NCI-H1436 treated with DMSO at 0.1 percent for 48 hours (cell line): ENCODE data around the gene ZNF138.

Experiments
- DNase-seq: peaks from one replicate; lab custom pipeline; 2025; lab: John Stamatoyannopoulos, UW

The ZNF138 gene

DNA sequence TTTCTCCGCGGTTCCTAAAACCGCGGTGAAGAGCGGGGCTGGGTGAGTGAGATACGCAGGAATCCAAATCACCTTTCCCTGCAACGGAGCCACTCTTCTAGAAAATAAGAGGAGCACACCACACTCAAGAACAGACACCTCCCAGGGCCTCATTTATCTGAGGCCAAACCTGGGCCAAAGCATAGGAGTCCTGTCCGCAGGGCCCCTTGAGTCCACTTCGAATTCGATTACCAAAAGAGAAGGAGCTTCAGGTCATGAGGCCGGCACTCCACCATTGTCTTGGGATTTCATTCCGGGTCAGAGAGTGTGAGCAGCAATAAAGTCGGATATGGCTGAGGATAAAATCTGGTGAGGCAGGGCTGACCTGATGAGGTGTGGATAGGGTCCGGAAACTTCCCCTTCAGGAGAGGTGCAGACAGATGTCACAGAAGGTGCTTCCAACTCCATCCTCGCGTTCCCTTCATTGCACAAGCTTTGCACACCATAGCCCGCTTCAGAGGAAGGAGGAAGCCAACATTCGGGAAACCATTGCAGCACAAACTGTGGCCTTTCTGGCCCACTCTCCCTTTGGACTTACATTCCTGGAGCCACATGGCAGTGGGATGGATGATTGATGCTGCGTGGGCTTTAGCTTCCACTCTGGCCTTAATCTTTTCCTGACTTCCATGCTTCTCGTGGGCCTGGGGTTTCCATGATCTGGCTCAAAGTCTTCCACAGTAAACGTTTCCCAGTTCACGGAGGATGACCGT, 81.6 kb downstream of the ZNF138 start:
- DNase-seq, result no peak

DNA sequence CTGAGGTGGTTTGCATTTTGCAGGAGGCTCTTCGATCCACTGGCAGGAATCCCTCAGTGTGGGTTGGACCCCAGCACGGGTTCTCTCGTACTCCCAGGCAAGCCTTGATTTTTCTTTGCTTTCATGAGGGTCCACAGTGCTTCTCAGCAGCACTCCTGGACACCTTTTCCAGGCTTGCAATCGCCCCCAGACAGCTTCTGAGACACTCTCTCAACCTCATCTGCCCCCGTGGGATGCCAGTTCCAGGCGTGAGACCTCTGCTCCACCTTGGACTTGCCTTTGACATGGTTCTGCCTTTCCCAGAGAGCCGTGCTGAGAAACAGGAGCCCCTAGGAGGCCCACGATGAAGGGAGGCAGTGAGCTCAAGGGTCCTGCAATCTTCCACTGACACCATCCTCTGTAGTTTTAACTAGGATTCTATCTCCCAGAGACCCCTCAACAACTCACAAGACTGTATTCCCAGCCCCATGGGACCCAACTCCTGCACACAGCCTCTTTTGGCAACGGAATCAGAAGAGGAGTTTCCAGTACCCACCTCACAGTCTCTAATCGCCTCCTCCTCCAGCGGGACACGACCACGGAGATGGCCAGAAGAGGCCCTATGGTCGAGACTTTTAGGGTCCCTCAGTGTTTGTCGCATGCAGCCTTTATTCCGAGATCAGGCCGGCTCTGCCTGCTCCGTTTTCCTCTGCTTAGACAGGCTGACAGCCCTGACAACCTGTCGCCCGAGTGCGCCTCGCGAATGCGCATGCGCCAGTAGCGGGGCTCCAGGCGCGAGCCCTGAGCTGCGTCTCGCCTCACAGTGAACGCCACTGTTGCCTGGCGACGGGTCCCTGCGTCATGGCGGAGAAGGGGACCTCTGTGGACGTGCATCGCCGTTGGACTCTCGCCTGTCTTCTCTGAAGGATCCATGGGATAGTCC, 82.8 kb downstream of the ZNF138 start:
- DNase-seq, result no peak

- no peak for DNase-seq
These were observed 83.7 kb downstream of the ZNF138 start for GRCh38 chr7:64877714-64878610.

GRCh38 chr7:64878684-64879083, 84.5 kb downstream of the ZNF138 start:
- no peak for DNase-seq

- no peak for DNase-seq
These were observed 85.0 kb downstream of the ZNF138 start for GRCh38 chr7:64879086-64879730.

- DNase-seq, result no peak
These were observed 85.6 kb downstream of the ZNF138 start for GRCh38 chr7:64879800-64880199.

DNA sequence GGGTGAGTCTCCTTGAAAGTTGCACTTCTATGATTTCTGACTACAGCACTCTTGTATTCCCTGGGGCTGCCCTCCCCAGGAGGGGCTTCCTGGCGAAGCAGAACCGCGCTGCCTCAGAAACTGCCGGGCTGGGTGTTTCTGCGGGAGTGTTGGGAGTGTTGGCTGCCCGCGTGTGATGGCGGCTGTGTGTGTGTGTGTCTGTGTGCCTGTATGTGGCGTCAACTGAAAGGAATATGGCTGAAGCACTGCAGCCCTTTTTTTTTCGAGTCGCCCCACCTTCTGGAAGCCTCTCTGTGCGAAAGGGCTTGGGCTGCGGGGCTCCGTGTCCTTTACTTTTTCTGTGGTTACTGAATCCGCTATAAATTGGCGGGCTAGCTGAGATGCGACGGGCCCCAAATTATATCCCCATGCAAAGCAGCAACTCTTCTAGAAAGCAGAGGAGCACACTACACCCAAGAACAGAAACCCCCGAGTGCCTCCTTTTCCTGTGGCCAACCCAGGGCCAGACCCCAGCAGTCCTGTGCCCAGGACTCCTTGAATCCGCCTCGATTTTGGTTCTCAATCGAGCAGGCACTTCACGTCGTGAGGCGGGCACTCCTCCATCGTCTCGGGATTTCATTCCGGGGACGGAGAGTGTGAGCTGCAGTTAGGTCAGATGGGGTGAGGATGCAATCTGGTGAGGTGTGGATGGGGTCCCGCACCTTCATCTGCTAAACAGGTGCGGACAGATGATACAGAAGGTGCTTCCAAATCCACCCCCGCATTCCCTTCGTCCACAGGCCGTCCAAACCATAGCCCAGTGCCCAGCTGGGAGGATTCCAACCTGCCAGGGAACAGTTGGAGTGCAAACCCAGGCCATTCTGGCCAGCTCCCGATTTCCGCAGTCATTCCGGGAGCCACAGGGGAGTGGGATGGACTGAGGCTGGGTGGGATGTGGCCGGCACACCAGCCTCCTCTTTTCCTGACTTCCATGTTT, 86.4 kb downstream of the ZNF138 start:
- DNase-seq, result no peak

GRCh38 chr7:64881461-64882287, 87.4 kb downstream of the ZNF138 start:
- DNase-seq, result no peak

GRCh38 chr7:64882341-64883112, 88.3 kb downstream of the ZNF138 start:
- DNase-seq, result no peak
